Measurements from ENCODE around the gene SHC3. TPM values are rescaled to one million over a fixed set of nuclear protein-coding genes. Genes with fewer than 3 reads are reported as not detected.
A peak's percentile ranks its signal among the peaks of the same experiment; 100 is the strongest.

Gene SHC3
- total and polyA plus RNA-seq, 2 of the 4 experiments (the other 2 are of a cell fraction): 4.5 to 13.3 TPM

- H2AK5ac ChIP-seq (ENCODE audit: low read depth, low read length): peak overlapping the region; percentile 13; the same call in 1 of the 2 replicates
- TF ChIP-seq MAZ (IDR thresholded peaks at IDR 0.05; ENCODE audit: borderline replicate concordance, low read depth, low read length): no peak
- no peak overlapping the region for H3K27ac ChIP-seq (ENCODE audit: insufficient read depth, low read length)
- H3K9me1 ChIP-seq (ENCODE audit: insufficient read depth, low read length): no peaks in the 10 kb centered on the region; the same call in 1 of the 2 replicates
- ChIA-PET CTCF (no interaction called here), POLR2A (ENCODE audit: unreplicated experiment) (interaction anchor here (0.6 kb wide), 1 partner anchor 385 kb away, joined by 3 read pairs; no protein-coding TSS in a partner anchor)
- H3K4me3 ChIP-seq (ENCODE audit: insufficient read depth, low read depth, low read length): no peak overlapping the region
- WGBS, 2 experiments (ENCODE audit: extremely low coverage in 2 of 2, insufficient read length in 1 of 2): no CpG with 5 or more reads among the region's 3 CpGs
- no peak overlapping the region for H3K23ac ChIP-seq (ENCODE audit: low read depth, low read length)
- intact Hi-C loops (cut with micrococcal nuclease): no loop called here
- no peak overlapping the region for H2BK15ac ChIP-seq (ENCODE audit: low read depth, low read length)
- H4K5ac ChIP-seq (ENCODE audit: low read depth, low read length): no peak overlapping the region
- no peak overlapping the region for H2AFZ ChIP-seq (replicated peaks; ENCODE audit: low read length, poor library complexity)
- peaks cover 6% of the 10 kb centered on the region for H3K4me1 ChIP-seq (ENCODE audit: control insufficient read depth, insufficient read depth, low read length)
- in situ Hi-C loops (cut with MboI; ENCODE audit: low sequenced_read_pairs): no loop called here
- H3K4ac ChIP-seq (ENCODE audit: low read depth, low read length): no peak overlapping the region
- no peaks in the 10 kb centered on the region for H4K20me1 ChIP-seq (ENCODE audit: insufficient read depth, low read length)
- H3K36me3 ChIP-seq (ENCODE audit: control insufficient read depth, insufficient read depth, low read length): no peaks in the 10 kb centered on the region
- H2BK120ac ChIP-seq (ENCODE audit: low read depth, low read length): no peak overlapping the region
- dilution Hi-C loops (cut with HindIII; ENCODE audit: low sequenced_read_pairs, unreplicated experiment): loop anchor here (25.0 kb wide), 1 partner anchor 349 kb away; no protein-coding TSS in a partner anchor
- no peak overlapping the region for H2BK5ac ChIP-seq (ENCODE audit: low read depth, low read length, poor library complexity, severe bottlenecking)
- no peak overlapping the region for H4K8ac ChIP-seq (ENCODE audit: low read depth in 2 of 2, low read length in 2 of 2)
- ATAC-seq (ENCODE audit: low read depth) (no peak), DNase-seq (no peak)
- H3K14ac ChIP-seq (replicated peaks; ENCODE audit: low read depth, low read length): no peak overlapping the region
- H3K56ac ChIP-seq (ENCODE audit: extremely low read depth, insufficient read depth, low read length): no peak overlapping the region
- H3K18ac ChIP-seq (ENCODE audit: low read depth, low read length): no peak overlapping the region
- no TSS peak for BruUV-seq (replicated peaks)
- H4K91ac ChIP-seq (ENCODE audit: insufficient read depth, low read depth, low read length): no peak overlapping the region
- H2BK20ac ChIP-seq (ENCODE audit: low read depth, low read length): no peak overlapping the region
- H3K9ac ChIP-seq (ENCODE audit: low read depth, low read length): no peak overlapping the region
- no peak overlapping the region for H2AK9ac ChIP-seq (replicated peaks; ENCODE audit: low read depth, low read length, poor library complexity)
- peaks cover under 1 to 2% of the 10 kb centered on the region in 2 experiments; a peak in 2 of 4 replicates for H3K79me1 ChIP-seq (ENCODE audit: low read depth in 1 of 2, low read length in 2 of 2)
- H3K27me3 ChIP-seq (ENCODE audit: control insufficient read depth, insufficient read depth, low read length): no peaks in the 10 kb centered on the region; the same call in 1 of the 2 replicates
- H3K9me3 ChIP-seq (ENCODE audit: control insufficient read depth, insufficient read depth, low read length): no peaks in the 10 kb centered on the region
- H3K4me2 ChIP-seq (ENCODE audit: low read depth, low read length): no peak overlapping the region
Observed at GRCh38 chr9:88986776-88987175, 191.8 kb downstream of the SHC3 start.
